EH (cell line): Measurements from ENCODE around the gene LSS.

ENCODE experiments used
- DNase-seq: peaks from one replicate; pipeline ENCODE4 v3.0.0-alpha.2; 2015; ENCODE audit warnings: low read depth

Gene LSS

DNA sequence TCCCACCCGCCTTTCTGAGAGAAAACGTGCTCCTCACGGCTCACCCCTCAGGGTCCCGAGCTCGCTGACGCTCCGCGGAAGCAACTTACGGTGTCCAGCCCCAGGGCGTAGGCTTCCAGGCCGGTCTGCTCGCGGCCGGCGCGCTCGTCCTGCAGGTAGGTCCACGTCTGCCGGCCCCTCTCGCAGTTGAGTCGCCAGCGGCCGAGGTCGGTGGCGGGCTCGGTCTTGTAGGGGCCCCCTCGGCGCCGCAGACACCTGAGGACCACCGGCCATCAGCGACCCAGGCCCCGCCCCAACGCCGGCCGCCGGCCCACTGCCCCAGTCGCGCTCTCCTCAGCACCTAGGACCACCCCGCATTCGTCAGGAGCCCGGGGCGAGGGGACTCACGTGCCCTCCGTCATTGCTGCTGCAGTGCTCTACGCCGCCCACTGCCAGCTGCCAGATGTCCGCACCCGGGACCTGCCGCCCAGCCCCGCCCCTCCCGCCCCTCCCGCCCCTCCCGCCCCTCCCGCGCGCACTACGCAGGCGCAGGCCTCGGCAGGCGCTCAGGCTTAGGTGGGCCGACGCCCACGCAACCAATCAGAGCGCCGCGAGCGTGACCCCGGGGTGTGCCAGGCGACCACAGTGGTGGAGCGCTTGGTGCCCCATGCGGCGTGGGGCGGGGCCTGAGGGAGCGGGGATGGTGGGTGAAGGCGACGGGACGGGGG lies at the start of gene LSS:
Gene LSS (minus strand): TSS at position 430 of the 707 bp plus-strand sequence. CDS start 29 bp downstream, at position 401.
- DNase-seq: peak; percentile 98

DNA sequence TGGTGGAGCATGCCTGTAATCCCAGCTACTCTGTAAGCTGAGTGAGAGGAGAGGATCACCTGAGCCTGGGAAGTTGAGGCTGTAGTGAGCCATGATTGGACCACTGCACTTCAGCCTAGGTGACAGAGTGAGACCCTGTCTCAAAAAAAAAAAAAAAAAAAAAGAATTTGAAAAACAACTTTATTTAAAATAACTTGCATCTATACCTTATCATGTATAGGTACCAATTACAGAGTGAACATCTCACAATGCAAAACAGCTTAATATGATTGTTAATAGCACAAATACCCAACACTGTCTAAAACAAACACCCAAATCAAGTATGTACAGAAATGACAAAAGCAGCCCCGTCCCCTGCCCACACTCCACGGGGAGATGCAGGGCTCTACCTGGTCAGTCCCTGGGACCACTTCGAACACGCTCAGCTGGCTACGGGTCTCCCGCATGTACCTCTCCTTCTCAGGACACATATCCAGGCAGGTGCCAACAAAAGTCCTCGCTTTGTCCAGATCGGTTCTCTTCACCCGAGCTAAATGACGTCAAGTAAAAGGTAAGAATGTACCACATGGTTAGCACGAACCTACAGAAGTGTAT lies 46.3 kb upstream of the LSS start:
- DNase-seq: no peak

DNA sequence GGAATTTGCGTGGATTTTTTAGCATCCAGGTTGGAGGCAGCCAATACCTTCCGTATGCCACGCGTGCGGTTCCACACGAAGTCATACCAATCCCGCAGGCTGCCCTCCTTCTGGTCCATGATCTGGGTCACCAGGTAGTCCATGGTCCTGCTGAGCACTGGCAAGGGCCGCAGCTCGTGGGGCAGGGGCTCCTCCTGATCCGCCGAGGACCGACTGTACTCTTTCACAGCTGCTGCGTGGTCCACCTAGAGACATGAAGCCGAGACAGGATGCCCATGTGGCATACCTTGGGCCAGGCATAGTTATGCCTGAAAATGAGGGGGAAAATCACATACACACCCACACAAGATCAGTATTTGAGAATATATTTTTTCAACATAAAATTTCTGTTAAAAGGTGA lies 44.8 kb upstream of the LSS start:
- DNase-seq: no peak

DNA sequence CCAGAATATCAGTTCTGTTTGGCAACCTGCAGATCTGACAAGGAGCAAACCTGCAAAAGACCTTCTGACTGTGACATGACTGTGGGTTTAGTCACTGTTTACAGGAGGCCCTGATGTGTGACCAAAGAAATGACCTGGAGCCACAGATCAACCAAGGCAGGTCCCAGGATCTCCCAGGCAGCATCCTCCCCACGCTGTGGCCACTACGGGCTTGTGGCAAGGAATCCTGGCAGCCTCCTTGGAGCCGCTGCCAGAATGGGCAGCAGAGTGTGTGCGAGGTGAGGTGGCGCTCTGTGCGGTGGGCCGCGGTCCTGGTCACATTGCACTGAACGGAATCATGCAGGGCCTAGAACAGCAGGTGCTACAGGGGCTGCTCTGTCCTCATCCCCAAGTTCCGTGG lies 40.9 kb upstream of the LSS start:
- DNase-seq: no peak

DNA sequence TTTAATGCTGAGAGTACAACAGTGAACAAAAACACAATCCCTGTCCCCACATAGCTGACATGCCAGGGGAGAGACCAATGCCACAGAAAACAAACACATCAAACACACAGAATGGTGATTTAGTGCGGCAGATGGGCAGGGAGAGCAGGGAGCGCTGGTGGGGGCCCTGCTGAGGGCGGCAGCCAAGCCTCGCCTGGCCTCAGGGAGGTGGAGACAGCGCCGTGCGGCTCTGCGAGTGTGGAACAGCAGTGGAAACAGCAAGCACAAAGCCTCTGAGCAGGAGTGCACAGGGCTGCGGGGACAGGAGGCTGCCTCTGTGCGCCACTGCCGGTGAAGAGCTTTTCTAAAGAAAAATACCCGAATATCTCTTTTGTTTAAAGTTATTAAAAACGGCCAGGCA lies 39.8 kb upstream of the LSS start:
- no peak for DNase-seq

DNA sequence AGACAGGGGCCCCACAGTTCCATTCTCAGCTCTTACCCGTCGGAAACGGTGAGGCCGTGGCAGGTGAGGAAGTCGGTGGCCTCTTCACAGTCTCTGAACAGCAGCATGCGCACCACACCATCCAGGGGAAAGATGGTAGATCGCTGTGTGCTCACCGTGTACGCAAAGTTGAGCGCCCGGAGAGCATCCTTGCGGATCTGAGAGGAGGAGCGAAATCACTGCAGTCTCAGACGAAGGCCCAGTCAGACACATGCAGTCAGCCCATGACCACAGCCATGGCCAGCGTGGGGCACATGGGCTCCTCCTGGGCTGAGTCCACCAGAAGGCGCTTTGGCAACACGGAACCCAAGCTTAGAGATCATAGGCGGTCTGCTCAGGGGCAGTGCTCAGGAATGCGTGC lies 38.4 kb upstream of the LSS start:
- no peak for DNase-seq

DNA sequence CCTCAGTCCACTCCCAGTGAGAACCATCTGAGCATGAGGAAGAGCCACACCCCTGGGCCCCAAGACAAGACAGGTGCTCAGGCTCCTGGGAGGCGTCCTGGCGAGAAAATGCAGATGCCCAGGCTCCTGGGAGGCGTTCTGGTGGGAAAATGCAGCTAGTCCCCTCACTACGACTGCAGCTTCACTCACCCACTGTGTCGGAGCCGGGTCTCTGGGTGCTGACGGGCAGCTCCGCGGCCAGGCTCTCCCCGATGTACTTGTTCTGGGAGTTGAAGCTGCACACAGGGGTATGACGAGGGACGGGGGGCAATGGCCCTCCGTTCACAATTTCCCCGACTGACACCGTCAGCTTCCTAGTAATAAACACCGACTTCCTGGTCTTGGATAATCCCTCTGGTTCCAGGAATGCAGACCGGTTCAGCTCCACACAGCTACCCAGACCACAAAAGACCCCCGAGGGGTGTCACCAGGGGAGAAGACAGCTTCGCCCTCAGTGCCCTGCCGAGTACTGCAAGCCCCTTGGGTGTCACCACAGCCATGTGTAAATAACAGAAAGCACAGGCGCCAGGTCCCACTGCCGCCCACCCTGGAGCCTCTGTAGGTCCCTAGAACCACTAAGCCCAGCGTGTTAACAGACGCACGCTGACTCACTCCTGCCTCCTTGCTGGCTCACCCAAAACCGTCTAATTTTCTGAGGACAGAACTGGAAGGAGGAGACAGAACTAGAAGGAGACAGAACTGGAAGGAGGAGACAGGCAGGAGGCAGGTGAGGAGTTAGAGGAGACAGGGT lies 37.4 kb upstream of the LSS start:
- DNase-seq: no peak

DNA sequence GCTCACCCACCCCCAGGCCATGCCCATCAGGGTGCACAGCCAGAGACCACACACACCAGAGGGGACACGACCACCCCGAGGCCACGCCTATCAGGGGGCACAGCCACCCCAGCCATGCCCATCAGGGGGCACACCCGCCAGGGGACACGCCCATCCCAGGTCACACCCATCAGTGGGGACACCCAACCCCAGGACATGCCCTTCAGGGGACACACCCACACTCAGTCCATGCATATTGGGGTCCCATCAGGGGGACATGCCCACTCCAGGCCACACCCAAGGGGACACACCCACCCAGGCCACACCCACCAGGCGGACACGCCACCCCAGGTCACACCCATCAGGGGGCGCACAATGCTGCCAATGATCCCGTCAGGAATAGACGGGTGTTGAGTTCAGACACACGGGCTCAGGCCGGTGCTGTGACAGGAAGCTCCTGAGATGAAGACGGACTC lies 36.1 kb upstream of the LSS start:
- DNase-seq: no peak

DNA sequence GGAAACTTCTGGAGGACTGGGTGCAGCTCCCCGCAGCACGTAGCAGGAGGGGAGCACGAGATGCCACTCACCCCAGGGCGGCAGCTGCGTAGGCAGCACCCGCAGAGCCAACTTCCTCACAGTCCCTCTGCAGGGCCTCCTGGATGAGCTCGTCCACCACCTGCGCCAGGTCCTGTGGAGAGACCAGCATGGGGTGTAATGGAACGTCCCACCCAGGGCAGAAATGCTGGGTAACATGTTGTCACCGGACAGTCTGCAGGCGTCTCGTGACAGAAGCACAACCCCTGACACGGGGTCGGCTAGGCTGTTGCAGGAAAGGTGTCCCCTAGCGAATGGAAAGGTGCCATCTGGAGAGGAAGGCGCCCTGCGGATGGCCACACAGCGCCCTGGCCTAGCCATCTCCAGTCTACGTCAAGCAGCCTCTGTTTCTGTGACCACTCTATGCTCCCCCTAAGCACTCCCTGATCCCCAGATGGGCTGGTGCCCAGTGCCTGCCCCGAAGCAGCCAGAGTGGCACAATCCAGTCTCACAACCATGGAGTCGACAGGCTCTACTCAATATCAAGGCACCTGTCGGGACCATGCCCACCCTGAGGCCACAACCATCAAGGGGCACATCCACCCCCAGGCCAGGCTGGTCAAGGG lies 35.6 kb upstream of the LSS start:
- DNase-seq: no peak

DNA sequence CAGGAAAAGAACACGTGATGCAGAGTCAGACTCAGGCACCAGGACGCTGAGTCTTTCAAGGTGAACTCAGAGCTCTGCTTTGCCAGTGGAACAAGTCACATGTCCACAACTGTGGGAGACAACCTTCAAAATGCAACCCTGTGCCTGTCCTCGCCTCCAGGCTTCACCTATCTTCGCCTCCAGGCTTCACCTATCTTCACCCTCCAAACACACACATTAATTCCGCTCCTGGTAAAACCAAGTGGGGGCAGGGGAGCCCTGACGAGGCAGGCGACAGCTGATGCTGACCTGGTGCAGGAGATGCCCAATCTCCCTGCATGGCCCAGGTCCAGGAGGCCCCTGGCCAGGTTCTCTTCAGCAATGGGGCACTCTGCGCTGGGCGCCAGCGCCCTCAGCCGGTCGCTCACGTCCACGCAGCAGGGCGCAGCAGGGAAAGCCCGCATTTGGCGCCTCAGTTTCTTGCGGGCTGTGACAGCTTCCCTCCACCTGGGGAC lies 28.0 kb upstream of the LSS start:
- DNase-seq: no peak

DNA sequence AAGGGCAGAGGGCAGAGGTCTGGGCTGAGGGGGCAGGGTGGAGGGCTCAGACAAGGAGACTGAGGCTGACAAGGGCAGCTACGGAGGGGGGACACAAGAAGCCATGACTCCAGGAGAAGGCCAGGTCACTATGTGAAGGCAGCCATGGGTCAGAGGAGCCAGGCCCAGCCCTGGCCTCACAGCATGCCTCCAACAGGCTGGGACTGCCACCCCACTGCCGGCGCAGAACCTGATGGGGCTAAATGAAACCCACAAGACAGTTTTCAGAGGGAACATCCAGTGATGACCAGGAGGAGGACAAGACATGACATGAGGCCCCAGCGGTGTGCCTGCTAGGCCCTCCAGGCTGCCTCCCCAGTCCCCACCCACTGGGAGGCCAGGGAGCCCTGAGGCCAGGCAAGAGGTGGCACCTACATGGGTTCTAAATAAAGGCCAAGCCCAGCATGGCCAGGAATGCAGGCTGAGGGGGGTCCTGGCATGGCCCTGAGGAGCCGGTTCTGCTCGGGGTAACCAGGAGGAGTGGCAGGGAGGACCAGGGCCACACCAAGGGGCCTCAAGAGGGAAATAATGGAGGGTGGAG lies 27.3 kb upstream of the LSS start:
- DNase-seq: no peak

DNA sequence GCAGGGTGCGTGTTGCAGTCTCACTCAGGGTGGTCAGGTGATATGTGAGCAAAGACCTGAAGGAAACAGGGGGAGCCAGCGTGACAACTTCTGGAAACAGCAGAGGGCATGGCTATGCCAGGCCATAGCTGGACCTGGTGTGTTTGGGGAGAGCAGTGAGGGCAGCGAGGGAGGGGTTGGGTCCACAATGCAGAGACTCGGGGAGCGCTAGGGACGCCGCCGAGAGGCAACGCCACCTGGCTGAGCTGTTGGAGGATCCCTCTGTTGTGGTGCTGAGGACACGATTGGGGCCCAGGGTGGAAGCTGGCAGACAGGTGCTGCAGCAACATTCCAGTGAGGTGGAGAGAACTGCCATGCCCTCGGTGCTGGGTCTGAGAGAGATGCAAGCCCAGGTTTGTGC lies 26.6 kb upstream of the LSS start:
- no peak for DNase-seq

DNA sequence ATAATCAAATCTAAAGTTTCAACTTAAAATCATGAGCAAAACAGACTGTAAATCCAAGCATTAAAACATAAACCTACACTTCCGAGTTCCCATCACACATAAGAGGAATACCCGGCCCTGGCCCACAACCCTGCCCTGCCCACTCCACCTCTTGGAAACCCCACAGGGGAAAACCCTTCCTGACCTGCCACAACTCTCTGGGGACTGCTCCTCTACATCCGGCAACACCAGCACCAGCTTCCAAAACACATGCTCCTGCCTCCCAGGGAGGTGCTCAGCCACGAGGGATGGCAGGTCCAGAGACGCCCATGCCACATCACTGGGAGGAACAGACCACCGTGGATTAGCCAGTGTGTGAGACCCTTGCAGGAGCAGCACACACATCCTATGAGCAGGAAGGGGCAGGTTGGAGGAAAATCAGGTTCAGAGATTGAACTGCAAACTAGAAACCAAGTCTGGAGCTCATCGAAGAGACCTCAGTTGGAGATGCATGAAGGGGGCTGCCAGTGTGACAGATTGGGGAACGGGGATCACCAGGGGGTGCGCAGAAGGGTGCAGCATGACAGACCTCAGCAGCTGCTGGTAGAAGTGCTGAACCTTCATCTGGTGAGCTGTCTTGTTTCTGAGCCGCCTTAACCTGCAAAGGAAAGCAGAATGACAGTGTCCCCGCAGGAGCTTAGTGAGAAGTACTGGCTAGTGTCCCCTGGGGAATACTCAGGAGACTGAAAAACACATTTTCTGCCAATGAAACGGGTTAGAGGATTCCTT lies 25.8 kb upstream of the LSS start:
- no peak for DNase-seq

DNA sequence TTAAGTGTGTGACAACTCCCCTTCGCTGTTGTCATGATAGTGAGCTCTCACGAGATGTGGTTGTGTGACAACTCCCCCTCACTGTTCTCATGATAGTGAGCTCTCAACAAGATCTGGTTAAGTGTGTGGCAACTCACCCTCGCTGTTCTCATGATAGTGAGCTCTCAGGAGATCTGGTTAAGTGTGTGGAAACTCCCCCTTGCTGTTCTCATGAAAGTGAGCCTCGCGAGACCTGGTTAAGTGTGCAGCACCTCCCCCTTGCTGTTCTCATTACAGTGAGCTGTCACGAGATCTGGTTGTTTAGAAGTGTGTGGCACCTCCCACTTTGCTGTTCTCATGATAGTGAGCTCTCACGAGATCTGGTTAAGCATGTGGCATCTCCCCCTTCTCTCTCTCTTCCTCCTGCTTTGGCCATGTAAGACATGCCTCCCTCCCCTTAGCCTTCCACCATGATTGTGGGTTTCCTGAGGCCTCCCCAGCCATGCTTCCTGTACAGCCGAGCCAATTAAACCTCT lies 25.1 kb upstream of the LSS start:
- peak; percentile 11 for DNase-seq

DNA sequence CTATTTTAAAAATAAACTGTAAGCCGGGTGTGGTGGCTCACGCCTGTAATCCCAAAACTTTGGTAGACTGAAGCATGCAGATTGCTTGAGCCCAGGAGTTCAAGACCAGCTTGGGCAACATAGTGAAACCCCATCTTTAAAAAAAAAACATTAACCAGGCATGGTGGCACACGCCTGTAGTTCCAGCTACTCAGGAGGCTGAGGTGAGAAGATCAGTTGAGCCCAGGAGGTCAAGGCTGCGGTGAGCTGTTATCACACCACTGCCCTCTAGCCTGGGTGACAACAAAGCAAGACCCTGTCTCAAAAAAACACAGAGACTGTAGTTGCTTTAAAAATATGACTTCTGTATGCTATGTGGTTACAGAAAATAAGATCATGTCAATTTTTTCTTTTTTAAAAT lies 24.3 kb upstream of the LSS start:
- DNase-seq: no peak

DNA sequence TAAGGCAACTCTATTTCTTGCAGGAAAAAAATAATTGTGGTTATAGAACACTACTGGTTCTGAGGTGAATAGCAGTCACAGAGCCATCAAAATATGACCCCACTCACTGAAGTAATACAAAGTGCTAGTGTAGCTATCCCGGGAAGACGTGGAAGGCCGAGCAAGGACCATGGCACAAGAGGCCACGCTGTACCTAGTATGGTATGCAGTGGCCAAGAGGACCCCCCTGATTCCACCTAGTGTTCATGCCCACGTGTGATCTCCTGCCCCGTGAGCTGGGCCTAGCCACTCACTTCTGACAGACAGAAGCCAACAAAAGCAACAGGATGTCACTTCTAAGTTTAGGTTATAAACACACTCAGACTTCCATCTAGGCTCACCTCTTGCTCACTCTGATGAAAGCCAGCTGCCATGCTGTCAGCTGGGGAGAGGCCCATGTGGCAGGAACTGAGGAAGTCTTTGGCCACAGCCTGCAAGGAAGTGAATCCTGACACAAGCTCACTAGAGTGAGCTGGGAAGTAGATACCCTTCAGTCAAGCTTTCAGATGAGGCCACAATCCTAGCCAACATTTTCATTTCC lies 21.7 kb upstream of the LSS start:
- peak; percentile 7 for DNase-seq

DNA sequence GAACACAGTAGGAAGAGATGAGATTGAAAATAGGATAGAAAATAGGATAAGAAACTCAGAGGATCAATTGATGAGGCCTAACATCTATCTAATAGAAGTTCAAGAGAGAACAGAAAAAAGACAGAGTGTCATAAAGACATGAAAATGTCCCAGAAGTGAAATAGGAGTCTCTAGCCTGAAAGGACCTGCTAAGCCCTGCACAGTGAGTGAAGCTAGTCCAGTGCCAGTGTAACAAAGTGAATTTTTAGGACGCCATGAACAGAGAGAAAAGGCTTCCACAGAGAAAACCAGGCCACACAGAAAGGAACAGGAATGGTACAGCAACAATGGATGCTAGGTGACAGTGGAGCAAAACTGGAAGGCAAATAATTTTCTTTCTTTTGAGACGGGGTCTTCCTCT lies 20.3 kb upstream of the LSS start:
- DNase-seq: no peak

DNA sequence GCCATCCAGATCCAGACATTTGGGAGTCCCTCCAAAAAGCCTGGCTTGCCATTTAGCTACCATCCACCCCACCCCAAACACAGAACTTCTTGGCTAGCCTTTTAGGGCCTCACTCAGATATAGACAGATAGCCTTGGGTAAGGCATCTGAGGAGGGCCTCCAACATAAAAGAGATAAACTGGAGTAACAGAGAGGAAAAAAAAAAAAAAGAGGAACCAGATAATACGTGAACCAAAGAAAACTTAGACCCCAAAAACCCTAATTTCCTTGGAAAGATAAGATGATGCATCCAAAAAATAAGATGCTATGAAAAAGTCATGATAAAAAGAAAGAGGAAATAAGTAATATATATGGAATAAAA lies 19.8 kb upstream of the LSS start:
- DNase-seq: no peak

DNA sequence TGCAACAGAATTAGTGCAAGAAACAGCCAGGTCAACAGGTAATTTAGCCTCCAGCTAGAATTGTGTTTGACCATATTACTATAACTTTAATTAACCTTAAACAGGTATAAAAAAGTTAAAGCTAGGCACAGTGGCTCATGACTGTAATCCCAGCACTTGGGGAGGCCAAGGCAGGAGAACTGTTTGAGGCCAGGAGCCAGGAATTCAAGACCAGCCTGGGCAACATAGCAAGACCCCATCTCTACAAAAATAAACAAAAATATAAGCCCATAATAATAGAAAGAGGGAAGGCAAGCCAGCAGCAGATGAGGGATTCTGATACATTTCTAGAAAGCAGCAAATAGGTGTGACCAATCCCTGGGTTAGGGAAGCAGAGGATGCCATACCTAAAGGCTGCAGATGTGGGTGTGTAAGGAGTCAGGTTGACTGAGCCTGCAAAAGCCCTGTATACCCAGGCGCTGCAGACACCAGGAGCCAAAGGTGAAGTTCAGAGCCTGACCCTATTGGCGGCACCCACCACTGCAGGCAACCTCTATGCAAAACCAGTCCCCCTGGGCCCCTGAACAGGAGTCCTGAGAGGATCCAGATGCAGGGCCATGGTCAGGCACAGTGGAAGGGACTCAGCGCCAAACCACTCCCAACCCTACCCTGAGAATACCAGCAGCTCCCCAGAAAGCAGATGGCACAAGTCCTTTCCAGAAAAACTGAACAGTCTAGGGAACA lies 19.3 kb upstream of the LSS start:
- DNase-seq: no peak

DNA sequence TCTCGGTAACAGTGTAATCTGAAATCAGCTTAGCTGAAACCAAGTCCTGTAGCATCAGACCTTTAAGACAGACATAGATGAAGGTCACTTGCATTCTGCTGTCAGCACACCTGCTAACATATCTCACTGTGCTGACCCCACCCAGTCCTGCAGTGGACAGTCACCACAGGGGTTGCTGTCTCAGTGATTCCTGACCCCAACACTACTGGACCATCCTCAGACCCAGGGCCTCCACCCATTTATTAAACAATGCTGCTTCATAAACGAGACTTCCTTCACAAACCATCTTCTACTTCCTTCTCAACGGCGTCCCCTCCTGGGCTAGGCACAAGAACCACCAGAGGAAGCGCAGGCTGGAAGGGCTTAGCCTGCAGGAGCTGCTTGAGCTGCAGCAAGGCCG lies 17.8 kb upstream of the LSS start:
- DNase-seq: no peak
